GM19035 (cell line): ENCODE data around the gene POLR2J.

Experiments used
- ATAC-seq: cut with Tn5 transposase; IDR thresholded peaks from one replicate; pipeline ENCODE4 v1.9.1; 2021; ENCODE audit not compliant: unreplicated experiment

Gene POLR2J

DNA sequence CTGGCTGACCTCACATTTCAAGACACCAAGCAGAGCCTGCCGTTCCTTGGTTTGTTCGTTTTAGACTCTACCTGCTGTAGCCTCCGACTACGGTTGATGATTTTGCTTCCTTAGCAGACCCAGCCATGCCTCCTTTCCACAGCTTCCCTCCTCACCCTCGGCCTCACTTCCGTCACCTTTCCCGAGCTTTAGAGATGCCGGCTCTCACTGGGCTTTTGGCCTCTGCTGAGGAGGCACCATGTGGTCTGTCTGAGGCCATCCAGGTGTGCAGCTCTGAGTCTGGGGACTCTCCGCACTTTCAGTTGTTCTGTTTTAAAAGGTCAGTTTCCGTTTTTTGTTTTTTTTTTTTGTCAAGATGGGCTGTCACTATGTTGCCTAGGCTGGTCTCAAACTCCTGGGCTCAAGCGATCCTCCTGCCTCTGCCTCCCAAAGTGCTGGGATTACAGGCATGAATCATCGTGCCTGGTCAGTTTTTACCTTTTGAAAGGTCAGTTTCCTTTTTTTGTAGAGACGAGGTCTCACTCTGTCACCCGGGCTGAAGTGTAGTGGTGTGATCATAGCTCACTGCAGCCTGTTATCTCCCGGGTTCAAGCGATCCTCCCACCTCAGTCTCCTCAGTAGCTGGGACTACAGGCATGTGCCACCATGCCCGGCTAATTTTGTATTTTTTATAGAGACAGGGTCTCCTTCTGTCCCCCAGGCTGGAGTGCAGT, 33.6 kb downstream of the POLR2J start:
- ATAC-seq, result peak; percentile 55

GRCh38 chr7:102439963-102440795, 38.5 kb downstream of the POLR2J start:
- no peak for ATAC-seq

GRCh38 chr7:102436118-102436517, 42.6 kb downstream of the POLR2J start:
- no peak for ATAC-seq

GRCh38 chr7:102434039-102434486, 44.7 kb downstream of the POLR2J start:
- ATAC-seq, result peak; percentile 2

DNA sequence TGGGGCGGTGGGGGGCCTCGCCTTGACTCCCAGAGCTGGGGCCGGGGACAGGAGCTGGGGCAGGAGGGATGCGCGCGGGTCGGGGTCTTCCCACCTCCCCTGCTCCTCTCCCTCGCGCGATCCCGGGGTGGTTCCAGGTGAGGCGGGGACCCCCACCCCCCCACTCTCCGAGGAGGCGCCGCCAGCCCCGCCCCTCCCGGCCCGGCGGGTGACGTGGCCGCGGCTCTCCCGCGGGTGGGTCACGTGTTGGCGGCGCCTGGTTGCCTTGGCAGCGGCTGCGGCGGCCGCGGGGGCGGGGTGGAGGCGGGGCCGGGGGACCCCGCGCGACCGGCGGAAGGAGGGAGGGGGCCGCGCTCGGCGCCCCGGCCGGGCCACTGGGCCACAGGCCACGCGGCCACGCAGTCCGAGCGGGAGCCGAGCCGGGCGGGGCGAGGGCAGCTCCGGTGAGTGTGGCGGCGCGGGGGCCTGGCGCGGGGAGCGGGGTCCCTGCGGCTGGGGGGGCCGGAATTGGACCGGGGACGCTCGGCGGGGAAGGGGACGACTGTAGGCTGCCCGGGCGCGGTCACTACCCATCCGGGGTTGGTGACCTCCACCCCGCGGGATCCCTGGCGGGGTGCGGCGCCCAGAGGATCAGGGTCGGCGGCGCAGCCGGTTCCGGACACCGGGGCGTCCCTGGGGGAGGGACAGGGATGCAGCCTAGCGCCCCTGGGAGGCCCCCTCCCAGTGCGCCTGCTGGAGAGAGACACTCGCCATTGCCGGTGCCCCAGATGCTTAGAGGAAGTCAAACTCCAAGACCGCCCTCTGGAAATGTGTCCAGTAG, 45.3 kb downstream of the POLR2J start, which contains the start of gene ORAI2:
Gene ORAI2 (plus strand): TSS at position 357 of the 820 bp plus-strand sequence. CDS start 5,382 bp downstream, outside the sequence.
- ATAC-seq, result peak; percentile 62

DNA sequence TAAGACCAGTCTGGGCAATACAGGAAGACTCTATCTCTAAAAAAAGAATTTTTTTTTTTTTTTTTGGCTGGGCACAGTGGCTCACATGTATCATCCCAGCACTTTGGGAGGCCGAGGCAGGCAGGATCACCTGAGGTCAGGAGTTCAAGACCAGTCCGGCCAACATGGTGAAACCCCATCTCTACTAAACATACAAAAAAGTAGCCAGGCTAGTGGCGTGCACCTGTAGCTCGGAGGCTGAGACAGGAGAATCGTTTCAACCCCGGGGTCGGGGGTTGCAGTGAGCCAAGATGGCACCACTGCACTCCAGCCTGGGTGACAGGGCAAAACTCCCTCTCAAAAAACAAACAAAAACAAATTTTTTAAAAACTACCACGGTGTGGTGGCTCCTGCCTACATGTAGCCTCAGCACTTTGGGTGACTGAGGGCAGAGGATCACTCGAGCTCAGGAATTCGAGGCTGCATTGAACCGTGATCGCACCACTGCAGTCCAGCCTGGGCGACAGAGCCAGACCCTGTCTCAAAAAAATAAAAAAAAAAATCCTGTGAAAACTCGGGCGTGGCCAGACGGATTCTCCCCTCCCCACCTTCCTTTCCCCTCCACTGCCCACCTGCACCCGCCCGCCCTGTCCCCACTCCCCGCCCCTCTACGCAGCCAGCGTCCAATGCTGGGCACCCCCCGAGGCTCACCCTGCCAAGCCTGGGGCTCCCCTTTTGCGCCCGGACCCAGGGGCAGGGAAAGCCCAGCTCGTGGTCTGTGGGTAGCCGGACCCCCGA, 46.1 kb downstream of the POLR2J start:
- peak; percentile 36 for ATAC-seq

DNA sequence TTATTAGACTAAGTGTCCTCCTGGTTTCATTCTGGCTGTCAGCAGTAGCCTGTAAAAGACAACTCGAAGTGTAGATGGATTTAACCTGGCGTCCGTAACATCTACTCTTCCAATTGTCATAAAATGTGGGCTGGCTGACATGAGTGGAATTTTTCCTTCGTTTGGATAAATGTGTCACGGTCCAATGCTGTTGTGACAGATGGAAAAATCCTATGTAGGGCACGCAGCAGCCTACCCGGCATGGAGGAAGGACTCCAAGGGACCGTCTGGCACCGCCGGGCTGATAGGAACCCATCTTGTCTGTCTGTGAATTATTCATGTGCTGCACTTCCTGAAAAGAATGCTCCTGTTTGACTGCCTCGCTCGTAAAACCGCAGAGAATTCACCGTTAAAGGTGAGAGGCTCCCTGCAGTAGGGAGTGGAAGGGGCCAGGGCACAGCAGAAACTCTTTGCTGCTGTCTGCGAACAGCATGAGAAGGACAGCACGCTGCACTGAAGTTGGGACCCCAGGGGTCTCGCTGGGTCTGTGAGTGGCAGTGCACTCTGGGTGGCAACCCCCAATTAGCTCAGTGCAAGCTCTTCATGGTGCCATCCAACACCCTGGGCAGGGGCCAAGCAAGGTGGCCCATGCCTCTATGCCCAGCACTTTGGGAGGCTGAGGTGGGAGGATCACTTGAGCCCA, 47.0 kb downstream of the POLR2J start:
- no peak for ATAC-seq

DNA sequence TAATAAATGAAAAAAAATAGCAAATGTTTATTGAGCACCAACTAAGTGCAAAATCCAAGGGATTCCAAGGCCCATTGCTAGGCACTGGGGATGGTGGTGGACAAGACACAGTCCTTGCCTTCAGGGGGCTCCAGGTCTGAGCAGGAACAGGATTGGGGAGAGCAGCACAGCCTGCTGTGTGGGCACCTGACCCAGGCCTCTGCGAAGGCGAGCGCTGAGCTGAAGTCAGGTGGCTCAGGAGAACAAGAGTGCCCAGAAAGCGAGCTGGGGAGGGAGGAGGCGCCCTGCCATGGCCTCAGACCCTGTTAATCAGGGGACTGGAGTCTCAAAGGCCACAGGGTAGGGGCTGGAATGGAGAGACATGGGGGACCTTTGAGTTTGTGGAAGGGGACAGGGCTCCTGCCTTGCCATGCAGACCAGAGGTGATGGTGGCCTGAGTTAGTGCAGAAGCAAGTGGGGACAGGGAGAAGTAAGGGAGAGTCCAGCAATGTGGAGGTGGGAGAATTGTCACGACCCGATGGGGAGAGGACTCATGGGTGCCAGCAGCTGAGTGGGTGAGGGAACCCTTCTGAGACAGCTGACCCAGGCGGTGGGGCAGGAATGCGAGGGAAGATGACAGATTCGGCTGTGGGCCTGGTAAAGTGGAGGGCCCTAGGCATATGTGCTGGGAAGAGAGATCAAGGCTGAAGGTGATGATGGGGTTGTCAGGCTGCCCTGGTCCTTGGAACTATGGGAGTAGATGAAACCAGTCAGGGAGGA, 49.4 kb downstream of the POLR2J start:
- ATAC-seq, result no peak

- ATAC-seq, result no peak
These were observed 51.7 kb downstream of the POLR2J start for GRCh38 chr7:102427019-102427405.

GRCh38 chr7:102426268-102427018, 52.3 kb downstream of the POLR2J start:
- peak; percentile 58 for ATAC-seq

GRCh38 chr7:102425639-102426267, 53.0 kb downstream of the POLR2J start:
- ATAC-seq, result peak; percentile 66

DNA sequence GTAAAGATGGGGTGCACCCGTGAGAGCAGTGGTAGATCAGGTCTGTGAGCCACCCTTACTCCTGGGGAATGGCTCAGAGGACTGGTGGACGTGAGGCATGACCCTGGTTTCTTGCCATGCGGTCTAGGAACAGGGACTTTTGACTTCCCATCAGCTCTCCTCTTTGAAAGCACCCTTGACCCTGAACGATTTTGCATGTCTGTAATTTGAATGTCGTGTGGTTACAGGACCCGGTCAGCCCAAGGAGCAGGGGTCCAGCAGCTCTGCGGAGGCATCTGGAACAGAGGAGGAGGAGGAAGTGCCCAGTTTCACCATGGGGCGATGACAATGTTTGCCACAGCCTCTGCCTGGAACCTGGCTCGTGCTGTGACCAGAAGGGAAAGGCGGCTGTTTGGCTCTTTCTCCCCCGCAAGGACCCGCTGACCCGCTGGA, 53.9 kb downstream of the POLR2J start:
- peak; percentile 32 for ATAC-seq

GRCh38 chr7:102424129-102424551, 54.6 kb downstream of the POLR2J start:
- ATAC-seq, result no peak
